WERI-Rb-1 (cell line): ENCODE data around the gene HMCN1.

Experiments
- DNase-seq: peaks from one replicate; pipeline ENCODE4 v3.0.0-alpha.2; 2020
- H3K27ac ChIP-seq: fragments of 250-450 bp; sonication (Bioruptor Pico); 2 replicates; pipeline ENCODE4 v1.5.1; 2020; ENCODE audit warnings: mild to moderate bottlenecking, moderate library complexity
- H3K27me3 ChIP-seq: fragments of 250-450 bp; sonication (Bioruptor Pico); 2 replicates; pipeline ENCODE4 v1.5.1; 2021; ENCODE audit warnings: mild to moderate bottlenecking, low read depth, moderate library complexity; ENCODE audit not compliant: insufficient read depth, severe bottlenecking
- H3K36me3 ChIP-seq: fragments of 250-450 bp; sonication (Bioruptor Pico); 2 replicates; pipeline ENCODE4 v1.5.1; 2020; ENCODE audit warnings: mild to moderate bottlenecking, moderate library complexity
- H3K4me3 ChIP-seq: 2 replicates; pipeline ENCODE4 v1.5.1; 2011; ENCODE audit warnings: low read depth, mild to moderate bottlenecking, control low read depth, low read length
- H3K9me3 ChIP-seq: fragments of 250-450 bp; sonication (Bioruptor Pico); 2 replicates; pipeline ENCODE4 v1.5.1; 2021; ENCODE audit warnings: mild to moderate bottlenecking, moderate library complexity; ENCODE audit not compliant: severe bottlenecking
- CTCF ChIP-seq: IDR thresholded peaks from 2 replicates; pipeline ENCODE4 v1.5.1; 2011; ENCODE audit warnings: low read depth, mild to moderate bottlenecking, control low read depth, inconsistent platforms, low read length

HMCN1 gene

GRCh38 chr1:186091222-186091720 is 357.1 kb downstream of the HMCN1 start:
- Histone ChIP-seq H3K9me3 (no peaks in the 10 kb centered on the region), H3K4me3 (no peak overlapping the region), H3K36me3 (no peaks in the 10 kb centered on the region), H3K27me3 (no peaks in the 10 kb centered on the region), H3K27ac (no peak overlapping the region)
- no peak for TF ChIP-seq CTCF
- DNase-seq: no peak

GRCh38 chr1:186093437-186093836 is 359.2 kb downstream of the HMCN1 start:
- no peaks in the 10 kb centered on the region for H3K36me3 ChIP-seq
- no peak overlapping the region for H3K4me3 ChIP-seq
- no peak overlapping the region for H3K27ac ChIP-seq
- no peaks in the 10 kb centered on the region for H3K27me3 ChIP-seq
- TF ChIP-seq CTCF: no peak
- no peaks in the 10 kb centered on the region for H3K9me3 ChIP-seq
- DNase-seq: no peak

- no peak for TF ChIP-seq CTCF
- DNase-seq: no peak
- H3K27ac ChIP-seq: no peak overlapping the region
- H3K36me3 ChIP-seq: no peaks in the 10 kb centered on the region
- no peak overlapping the region for H3K4me3 ChIP-seq
- H3K27me3 ChIP-seq: no peaks in the 10 kb centered on the region
- H3K9me3 ChIP-seq: no peaks in the 10 kb centered on the region
These were observed 360.0 kb downstream of the HMCN1 start for GRCh38 chr1:186094172-186094571.

- TF ChIP-seq CTCF: no peak
- no peaks in the 10 kb centered on the region for H3K36me3 ChIP-seq
- no peak overlapping the region for H3K27ac ChIP-seq
- H3K9me3 ChIP-seq: no peaks in the 10 kb centered on the region
- H3K4me3 ChIP-seq: no peak overlapping the region
- DNase-seq: no peak
- H3K27me3 ChIP-seq: no peaks in the 10 kb centered on the region
These were observed 365.3 kb downstream of the HMCN1 start for GRCh38 chr1:186099336-186100104.

- TF ChIP-seq CTCF: no peak
- H3K36me3 ChIP-seq: no peaks in the 10 kb centered on the region
- no peak for DNase-seq
- H3K27ac ChIP-seq: no peak overlapping the region
- H3K9me3 ChIP-seq: no peaks in the 10 kb centered on the region
- no peak overlapping the region for H3K4me3 ChIP-seq
- no peaks in the 10 kb centered on the region for H3K27me3 ChIP-seq
These were observed 367.9 kb downstream of the HMCN1 start for GRCh38 chr1:186102107-186102506.
